NCI-H82 treated with DMSO at 0.1 percent for 48 hours (cell line): ENCODE results near the gene STK10.

Source experiments
- DNase-seq: peaks from one replicate; lab custom pipeline; 2025; ENCODE audit not compliant: unreplicated experiment; lab: John Stamatoyannopoulos, UW

STK10 gene

GRCh38 chr5:172063463-172064235, 124.4 kb downstream of the STK10 start:
- no peak for DNase-seq

GRCh38 chr5:172059661-172060100, 128.3 kb downstream of the STK10 start:
- no peak for DNase-seq

- no peak for DNase-seq
Observed at GRCh38 chr5:172058088-172058487, 129.9 kb downstream of the STK10 start.

- no peak for DNase-seq
Observed at GRCh38 chr5:172055996-172056395, 132.0 kb downstream of the STK10 start.

- DNase-seq, result no peak
Observed at GRCh38 chr5:172055421-172055820, 132.6 kb downstream of the STK10 start.

GRCh38 chr5:172054611-172055153, 133.3 kb downstream of the STK10 start:
- DNase-seq, result no peak

GRCh38 chr5:172052450-172053236, 135.4 kb downstream of the STK10 start:
- DNase-seq, result no peak

GRCh38 chr5:172051643-172052339, 136.2 kb downstream of the STK10 start:
- no peak for DNase-seq

- no peak for DNase-seq
Observed at GRCh38 chr5:172050080-172050479, 137.9 kb downstream of the STK10 start.

- no peak for DNase-seq
Observed at GRCh38 chr5:172049226-172049796, 138.7 kb downstream of the STK10 start.

GRCh38 chr5:172048539-172049101, 139.4 kb downstream of the STK10 start:
- no peak for DNase-seq

- no peak for DNase-seq
Observed at GRCh38 chr5:172048170-172048422, 139.9 kb downstream of the STK10 start.

GRCh38 chr5:172046593-172046992, 141.4 kb downstream of the STK10 start:
- DNase-seq, result no peak

GRCh38 chr5:172045315-172045632, 142.8 kb downstream of the STK10 start:
- no peak for DNase-seq

GRCh38 chr5:172044631-172045314, 143.3 kb downstream of the STK10 start:
- DNase-seq, result no peak

GRCh38 chr5:172043865-172044264, 144.2 kb downstream of the STK10 start:
- DNase-seq, result no peak

- DNase-seq, result no peak
Observed at GRCh38 chr5:172042183-172042582, 145.8 kb downstream of the STK10 start.

GRCh38 chr5:172038167-172038566, 149.9 kb downstream of the STK10 start:
- DNase-seq, result no peak

GRCh38 chr5:172035049-172035448, 153.0 kb downstream of the STK10 start:
- no peak for DNase-seq

- DNase-seq, result no peak
Observed at GRCh38 chr5:172031894-172032461, 156.0 kb downstream of the STK10 start.
